HG02852 (cell line): ENCODE results near the gene FRAS1.
"Not testable (repeated sequence)": the region's sequence is repeated elsewhere in the genome, so short reads cannot be mapped to it uniquely, and the experiment has no call there.

Experiments used
- ATAC-seq: cut with Tn5 transposase; IDR thresholded peaks from one replicate; pipeline ENCODE4 v1.9.1; 2021; ENCODE audit warnings: mild to moderate bottlenecking, moderate library complexity; ENCODE audit not compliant: unreplicated experiment

FRAS1 gene

DNA sequence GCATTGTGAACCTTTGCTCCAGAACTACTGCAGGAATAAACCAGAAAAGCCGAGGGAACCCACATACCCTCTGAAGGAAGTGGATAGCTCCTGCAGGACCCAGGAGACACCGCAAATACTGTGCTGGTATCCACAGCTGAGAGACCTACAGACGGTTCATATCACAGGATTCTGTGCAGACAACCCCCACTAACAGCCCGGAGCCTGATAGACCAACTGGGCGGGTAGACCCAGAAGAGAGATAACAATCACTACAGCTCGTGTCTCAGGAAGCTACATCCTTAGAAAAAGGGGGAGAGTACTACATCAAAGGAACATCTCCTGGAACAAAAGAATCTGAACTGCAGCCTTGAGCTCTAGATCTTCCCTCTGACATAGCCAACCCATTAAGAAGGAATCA is 150.8 kb downstream of the FRAS1 start:
- no peak for ATAC-seq

DNA sequence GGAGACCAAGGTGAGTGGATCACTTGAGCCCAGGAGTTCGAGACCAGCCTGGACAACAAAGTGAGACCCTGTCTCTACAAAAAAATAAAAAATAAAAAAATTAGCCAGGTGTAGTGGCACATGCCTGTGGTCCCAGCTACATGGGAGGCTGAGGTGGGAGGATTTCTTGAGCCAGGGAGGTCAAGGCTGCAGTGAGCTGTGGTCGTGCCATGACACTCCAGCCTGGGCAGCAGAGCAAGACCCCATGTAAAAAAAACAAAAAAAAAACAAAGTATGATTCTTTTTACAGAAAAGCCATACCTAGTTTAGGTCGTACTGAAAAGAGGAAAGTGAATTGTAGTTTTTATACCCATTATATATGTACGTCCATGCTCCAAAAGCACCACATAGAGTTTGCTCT is 151.8 kb downstream of the FRAS1 start:
- not testable (repeated sequence) for ATAC-seq

DNA sequence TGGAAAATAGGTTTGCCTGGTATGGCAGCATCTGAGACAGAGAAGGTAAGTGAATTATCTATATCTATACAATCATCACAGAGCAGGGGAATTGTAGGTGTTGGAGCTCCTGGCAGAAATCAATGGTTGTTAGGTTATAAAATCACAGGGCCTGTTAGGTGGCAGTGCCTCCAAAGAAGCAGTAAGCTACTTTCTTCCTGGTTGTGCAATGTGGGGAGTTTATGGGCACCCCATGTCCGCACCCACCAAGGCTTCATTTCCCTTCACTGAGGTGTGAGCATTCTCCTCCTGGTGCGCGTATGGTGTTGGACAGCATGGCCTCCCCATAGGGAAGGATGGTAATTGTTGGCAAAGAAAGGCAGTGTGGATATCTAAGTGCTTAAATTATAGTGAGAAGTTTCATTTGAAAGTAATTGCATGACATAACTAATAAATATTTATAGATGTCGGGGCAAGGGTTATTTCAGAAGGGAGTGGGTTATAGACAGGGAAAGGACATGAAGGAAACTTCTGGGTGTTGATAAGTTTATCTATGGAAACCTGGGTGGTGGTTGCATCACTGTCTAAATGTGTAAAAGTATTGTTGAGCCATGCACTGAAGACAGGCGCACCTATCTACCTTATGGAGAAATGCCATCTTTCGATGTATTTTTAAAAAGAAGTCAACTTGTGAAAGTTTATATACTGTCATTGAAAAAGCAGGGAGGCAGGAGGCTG is 153.7 kb downstream of the FRAS1 start:
- no peak for ATAC-seq

DNA sequence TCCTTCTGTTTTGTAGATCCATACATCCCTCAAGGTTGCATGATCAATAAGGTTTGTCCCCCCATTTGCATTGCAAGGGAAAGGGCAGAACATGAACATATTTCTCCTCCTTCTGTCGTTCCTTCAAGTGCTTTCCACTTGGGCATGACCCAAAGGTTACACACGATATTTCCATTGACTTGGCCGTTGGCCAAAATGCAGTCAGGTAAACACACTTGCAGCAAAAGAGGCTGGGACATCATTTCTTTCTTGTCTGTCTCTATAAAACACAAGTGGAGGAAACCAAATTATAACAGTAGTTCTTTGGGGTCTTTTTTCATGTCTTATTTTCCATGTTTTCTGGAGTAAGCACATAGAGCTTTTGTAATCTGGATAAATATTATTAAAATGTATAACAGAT is 156.1 kb downstream of the FRAS1 start:
- no peak for ATAC-seq

DNA sequence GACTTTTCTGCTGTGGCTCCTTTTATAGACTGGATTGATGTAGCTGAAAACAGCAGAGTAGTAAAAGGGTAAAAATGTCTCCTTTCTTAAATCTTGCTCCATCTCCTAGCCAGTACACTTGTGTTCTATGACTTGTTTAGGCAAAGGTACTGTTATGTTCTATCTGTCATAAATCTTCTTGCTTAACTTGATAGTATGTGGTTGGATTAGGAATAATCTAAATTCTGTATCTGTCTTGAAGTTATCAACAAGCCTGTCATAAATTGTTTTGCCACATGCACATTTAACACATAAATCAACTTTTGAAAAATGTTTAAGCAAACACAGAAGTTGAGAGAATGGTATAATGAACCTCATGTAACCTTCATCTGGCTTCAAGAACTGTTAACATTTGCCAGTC is 157.0 kb downstream of the FRAS1 start:
- no peak for ATAC-seq

DNA sequence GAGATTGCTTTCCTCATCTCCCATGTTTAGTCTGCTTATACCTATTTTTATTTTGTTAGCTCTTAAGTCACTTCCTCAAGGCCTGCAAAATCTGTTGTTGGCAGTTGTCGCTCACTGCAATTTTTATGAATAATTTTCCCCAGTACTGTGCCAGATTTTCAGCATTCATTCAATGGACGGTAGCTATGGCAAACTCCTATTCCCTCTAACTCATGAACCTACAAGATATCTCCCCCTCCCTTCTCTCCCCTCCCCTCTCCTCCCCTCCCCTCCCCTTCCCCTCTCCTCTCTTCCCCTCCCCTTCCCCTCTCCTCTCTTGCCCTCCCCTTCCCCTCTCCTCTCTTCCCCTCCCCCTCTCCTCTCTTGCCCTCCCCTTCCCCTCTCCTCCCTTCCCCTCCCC is 160.4 kb downstream of the FRAS1 start:
- no peak for ATAC-seq

DNA sequence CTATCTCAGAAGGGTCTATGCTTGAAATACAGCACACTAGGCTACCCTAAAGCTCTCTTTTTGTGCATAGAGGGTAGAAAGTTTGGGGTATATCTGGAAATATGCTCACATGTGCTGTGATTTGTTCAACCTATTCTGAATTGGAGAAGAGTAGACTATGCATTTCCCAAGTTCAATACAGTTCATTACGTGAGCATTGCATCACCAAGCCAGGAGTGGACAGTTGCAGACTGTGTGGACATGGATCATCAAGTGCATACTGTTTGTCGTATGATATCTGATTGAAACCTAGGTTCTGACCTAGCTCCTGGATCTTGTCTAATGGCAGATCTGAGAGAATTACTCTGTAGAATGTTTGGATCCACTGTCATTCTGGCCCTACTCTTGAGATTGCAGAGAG is 161.1 kb downstream of the FRAS1 start:
- no peak for ATAC-seq

DNA sequence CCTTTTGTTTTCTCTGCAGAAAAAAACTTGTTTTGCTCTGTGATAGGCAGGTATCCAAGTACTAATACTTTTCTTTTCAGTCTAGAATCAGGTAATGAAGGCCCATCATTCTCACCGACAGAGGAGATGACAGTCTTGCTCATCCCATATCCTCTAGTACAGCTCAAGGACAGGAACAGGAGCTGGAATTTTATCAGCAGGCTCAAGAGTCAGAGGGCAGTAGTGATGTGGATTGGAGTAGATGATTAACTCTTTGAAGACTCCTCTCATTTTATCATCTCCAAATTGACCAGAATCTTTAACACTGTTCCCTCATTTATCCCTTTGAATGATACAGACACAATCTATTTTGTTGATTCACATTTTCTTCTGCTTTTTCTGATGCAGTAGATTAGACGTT is 162.7 kb downstream of the FRAS1 start:
- ATAC-seq: no peak

DNA sequence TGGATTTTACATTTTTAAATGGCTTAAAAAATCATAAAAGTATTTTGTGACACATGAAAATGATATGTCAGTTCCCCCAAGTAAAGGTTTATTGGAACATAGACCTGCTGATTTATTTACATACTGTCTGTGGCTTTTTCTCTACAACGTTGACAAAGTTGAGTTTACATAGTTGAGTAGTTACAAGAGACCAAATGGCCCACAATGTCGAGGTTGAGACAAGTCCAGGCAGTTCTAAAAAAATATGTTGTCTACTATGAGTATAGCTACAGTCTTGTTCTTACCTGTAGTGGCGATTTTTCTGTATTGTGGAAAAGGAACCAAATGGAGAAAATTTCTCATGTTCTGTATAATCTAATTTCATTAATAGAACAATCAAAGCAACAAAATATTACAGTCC is 163.2 kb downstream of the FRAS1 start:
- ATAC-seq: no peak

DNA sequence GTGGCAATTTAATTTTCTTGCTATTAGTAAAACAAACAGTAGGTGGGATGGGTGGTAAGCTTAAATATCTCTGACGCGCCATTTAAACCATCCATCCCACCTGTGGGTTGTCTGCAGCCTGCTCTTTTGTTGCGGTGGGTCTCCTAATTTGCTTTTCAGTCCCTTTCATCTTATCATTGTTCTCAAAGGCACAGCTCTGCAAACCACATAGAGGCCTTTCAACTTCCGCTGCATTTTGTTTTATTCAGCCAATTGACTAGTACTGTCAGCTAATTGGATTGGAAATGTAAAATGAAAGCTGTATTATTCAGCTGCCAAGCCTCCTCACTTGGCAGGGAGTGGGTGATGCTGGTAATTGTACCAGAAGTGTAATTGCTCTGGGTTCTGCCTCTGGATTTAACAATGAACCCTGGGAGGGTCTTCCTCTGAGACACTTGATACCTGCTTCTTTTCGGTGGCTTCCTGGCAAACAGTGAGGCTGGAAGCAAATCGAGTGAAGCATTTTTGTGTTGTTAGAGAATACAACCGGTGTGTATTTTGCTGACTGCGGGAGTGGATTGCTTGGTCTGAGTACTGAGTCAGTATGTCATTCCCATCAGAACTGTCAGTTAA is 165.6 kb downstream of the FRAS1 start:
- no peak for ATAC-seq

DNA sequence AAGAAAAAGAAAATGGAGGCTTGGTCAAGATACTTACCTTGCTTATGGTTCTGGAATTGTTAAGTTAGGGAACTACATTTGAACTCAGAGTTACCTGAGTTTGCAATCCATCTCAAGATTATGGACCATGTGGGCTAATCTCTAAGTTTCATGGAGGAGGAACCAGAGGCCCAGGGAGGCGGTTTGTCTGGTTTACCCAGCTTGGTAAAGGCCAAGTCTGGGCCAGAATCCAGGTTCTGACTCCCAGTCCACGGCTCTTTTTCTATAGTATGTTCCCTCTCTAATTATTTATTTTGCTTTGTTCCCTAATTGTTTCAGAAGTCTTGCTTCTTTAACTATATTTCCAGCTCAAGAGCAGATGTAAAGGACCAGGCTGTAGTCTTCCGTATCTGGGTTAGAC is 168.1 kb downstream of the FRAS1 start:
- ATAC-seq: no peak

DNA sequence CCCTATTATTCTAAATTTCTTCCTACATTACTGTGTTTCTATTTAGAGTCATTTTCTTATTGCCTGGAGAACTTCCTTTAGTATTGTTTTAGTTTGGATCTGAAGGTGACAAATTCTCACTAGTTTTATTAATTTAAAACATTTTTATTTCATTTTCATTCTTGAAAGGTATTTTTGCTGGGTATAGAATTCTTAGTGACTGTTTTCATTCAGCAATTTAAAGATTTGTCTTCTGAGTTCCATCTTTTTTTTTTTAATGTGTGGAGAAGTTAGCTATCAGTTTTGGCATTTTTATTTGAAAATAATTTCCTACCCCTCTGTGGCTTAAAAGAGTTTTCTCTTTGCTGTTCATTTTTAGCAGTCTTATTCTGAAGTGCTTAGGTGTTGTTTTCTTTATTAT is 169.2 kb downstream of the FRAS1 start:
- no peak for ATAC-seq

DNA sequence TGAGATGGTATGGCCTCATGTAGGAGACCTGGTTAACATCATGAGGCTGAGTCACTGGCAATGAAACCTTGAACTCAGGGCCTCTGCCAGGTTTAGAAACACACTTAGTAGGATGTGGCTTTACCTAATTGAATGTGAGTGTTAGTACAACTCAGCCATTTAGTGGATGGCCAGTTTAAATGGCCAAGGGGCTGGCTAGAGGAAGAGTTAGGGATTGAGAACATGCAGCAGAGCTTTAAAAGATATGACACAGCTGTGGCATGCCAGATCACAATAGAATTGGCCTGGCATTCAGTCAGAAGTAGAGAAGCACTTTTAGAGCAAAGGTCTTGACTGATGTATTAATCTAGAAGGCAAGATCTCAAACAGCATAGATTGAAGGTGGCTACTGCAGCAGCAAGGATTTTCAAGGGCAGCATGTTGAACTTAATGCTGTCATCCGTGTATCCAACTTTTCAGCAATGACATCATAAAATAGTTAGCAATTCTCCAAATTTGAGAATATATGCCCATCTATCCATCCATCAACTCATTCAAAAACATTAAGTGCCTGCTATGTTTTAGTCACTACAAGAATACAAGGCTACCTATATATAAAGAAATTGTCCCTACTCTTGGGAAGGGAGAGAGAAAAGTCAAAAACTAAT is 170.4 kb downstream of the FRAS1 start:
- no peak for ATAC-seq

DNA sequence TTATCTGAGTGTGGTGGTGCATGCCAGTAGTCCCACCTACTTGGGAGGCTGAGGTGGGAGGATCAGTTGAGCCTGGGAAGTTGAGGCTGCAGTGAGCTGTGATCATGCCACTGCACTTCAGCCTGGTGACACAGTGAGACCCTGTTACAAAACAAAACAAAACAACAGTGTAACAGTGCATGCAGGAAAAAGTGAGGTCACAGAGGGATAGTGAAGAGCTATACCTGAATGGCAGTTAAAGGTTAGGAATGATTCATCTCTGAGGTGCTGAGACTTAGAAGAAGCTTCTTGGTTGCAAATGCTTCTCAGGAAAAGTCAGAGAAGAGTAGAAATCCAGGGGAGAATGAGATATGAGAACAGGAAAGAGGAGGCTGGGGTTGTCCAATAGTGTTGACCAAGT is 178.7 kb downstream of the FRAS1 start:
- no peak for ATAC-seq

DNA sequence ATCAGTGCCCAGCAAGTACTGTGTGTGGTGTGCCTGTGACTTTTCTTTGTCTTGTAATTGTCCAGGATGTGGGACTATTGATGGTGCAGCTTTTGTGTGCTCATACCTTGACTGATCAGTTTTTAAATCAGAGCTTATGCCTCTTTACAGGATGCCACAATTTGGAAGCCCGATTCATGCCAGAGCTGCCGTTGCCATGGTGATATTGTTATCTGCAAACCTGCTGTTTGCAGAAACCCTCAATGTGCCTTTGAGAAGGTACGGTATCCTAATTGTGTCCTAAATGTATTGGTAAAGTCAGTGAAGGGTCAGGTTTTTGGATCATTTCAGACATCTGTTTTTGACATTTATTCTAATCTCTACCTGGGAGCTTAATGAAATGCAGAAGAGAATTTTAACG is 180.2 kb downstream of the FRAS1 start:
- no peak for ATAC-seq

DNA sequence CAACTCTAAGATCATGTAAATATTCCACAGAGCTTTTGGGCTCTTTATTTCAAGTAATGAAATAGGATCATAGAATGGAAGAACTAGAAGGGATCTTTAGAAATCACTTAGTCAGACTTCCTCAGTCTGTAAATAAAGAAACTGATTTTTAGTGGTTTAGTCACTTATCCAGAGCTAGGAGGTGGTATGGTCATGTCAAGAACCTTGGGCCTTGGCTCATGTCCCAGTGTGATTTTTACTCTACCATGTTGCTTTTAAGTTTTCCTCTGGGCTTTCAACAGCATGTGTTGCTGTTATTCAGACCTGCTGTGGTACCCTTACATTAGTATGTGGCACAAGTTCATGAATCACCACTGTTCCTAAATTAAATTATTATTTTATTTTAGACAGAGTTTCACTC is 184.9 kb downstream of the FRAS1 start:
- ATAC-seq: no peak

DNA sequence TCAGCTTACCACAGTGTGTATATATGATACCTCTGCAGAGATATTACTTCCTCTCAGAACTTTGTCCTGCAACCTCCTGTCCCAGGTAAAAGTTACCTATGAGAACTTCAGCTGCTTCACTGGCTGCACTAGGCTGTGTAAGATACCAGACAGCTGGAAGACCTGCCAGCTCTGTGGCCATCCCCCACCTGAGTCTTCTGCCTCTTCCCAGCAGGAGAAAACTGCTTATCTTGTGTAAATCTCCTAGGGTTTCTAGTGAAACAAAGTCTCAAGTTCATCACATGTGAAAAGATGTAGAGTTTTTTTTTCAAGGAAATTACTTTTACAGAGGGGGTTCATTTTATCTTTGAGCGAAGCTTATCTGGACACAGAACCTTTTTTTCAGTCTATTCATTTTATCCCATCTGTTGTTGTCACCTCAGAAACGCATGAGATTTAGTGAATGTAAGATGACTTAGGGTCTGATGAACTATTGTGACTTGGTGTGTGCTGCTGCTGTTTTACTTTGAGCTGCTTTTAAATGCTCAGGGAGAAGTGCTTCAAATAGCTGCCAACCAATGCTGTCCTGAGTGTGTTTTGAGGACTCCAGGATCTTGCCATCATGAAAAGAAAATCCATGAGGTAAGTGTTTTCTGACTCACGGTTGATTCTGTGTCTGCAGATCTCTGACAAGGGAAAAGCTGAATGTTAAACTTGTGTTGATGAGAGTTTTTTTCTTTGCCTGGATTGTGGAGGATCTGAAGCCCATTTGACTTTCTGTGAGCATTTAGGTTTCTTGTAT is 187.8 kb downstream of the FRAS1 start:
- no peak for ATAC-seq

DNA sequence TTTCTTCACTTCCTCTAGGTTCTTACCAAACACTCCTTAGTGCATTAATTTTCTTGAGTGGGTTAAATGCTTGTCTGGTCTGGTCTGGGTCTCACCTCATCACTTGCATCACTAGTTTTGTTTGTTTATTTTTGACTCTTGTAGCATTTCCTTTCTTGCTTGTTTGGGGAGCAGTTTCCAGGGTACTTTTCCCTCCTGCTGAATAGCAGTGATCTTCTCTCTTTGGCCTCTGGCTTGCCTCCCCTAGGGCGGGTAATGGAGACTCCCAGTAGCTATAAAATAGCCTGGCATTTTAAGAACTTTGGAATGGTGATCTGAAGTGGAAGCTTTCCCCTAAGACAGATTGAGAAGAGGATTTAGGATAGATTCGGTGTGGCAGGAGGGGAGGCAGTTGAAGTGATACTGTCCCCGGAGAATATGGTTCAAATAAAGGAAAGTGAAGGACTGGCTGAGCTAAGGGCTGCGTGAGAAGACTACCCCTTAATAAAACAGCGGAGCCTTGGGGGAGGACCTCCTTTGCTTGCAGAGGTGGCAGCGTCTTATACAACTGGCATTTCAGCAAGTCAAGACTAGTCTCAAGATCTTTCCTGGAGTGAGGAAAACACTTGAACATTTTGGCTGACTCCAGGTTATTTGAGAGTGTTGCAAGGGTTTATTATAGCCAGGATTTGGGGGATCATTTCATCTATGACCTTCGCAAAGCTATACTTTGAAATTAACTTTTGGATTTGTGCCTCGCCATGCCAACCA is 190.6 kb downstream of the FRAS1 start:
- no peak for ATAC-seq

DNA sequence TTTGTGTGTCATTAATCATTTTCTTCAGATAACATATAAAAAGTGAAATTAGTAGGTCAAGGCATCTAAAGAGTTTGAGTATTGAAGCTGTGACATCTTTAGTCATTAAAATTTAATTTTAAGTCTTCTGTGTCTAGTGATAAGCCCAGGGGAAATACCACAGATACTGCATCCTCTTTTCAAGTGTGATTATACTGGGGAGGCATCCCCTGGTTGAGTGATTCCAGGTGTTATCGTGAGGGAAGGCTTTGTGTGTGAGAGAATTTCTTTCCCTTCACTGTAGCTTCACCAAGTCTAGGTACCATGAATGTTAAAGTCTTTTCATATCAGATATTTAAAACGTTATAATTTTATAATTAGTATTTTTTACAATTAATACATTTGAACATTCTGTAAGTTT is 193.4 kb downstream of the FRAS1 start:
- no peak for ATAC-seq

DNA sequence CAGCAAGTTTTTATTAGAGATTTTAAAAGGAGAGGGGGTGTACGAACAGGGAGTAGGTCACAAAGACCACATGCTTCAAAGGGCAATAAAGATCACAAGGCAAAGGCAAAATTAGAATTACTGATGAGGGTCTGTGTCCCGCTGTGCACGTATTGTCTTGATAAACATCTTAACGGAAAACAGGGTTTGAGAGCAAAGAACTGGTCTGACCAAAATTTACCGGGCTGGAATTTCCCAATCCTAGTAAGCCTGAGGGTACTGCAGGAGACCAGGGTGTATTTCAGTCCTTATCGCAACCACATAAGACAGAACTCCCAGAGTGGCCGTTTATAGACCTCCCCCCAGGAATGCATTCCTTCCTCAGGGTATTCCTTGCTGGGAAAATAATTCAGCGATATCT is 195.7 kb downstream of the FRAS1 start:
- ATAC-seq: not testable (repeated sequence)

DNA sequence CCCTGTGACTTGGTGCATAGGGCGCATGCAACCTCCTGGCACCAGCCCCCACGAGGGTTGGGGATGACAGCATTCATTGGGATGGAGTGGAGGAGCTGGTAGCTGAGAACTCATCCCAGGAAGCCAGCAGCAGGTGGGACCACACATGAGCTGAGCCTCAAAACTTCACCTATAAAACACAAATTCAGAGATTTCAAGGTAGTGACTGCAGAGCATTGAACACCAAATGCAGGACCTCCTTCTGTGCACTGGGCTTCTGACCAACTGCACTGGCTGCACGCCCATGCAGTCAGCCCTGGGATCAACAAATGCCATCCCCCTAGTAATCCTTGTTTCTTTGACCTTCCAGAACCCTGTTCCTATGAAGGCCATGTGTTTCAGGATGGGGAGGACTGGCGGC is 197.8 kb downstream of the FRAS1 start:
- no peak for ATAC-seq
